MCF 10A (cell line): ENCODE data around the gene NUDT5. TPM values are rescaled to one million over a fixed set of nuclear protein-coding genes. Genes with fewer than 3 reads are reported as not detected.

ENCODE experiments used
- BruUV-seq: library from RNA; stranded (reverse); fragments of 400-500 nt; replicated peaks from 2 replicates; lab custom pipeline; 2021; lab: Mats Ljungman, UMichigan
- CTCF ChIA-PET: fragments of 300-600 bp; sonication (Branson Sonifier 250); formaldehyde crosslinking; extraction: SDS; loops from one replicate; lab custom pipeline; 2021; ENCODE audit warnings: antibody characterized with exemption, inconsistent platforms; lab: Yijun Ruan, JAX
- POLR2A ChIA-PET: fragments of 300-600, 350-650 bp; sonication (Branson Sonifier 250); formaldehyde crosslinking; extraction: SDS; loops from one replicate; lab custom pipeline; 2020; ENCODE audit warnings: antibody characterized with exemption, inconsistent platforms; lab: Yijun Ruan, JAX
- DNase-seq: peaks from one replicate; pipeline ENCODE4 v3.0.0-alpha.2; 2018; ENCODE audit not compliant: unreplicated experiment
- H3K27ac Mint-ChIP-seq: one replicate; pipeline ENCODE4 v1.8.0; 2022; ENCODE audit warnings: mild to moderate bottlenecking, low read depth, mixed read lengths; ENCODE audit not compliant: unreplicated experiment
- H3K27me3 Mint-ChIP-seq: one replicate; pipeline ENCODE4 v1.8.0; 2022; ENCODE audit warnings: mixed read lengths; ENCODE audit not compliant: insufficient read depth, unreplicated experiment
- H3K36me3 Mint-ChIP-seq: one replicate; pipeline ENCODE4 v1.8.0; 2022; ENCODE audit warnings: mild to moderate bottlenecking, moderate library complexity, mixed read lengths; ENCODE audit not compliant: insufficient read depth, unreplicated experiment
- H3K4me1 Mint-ChIP-seq: one replicate; pipeline ENCODE4 v1.8.0; 2022; ENCODE audit warnings: mixed read lengths; ENCODE audit not compliant: insufficient read depth, unreplicated experiment
- H3K4me3 Mint-ChIP-seq: one replicate; pipeline ENCODE4 v1.8.0; 2022; ENCODE audit warnings: mild to moderate bottlenecking, moderate library complexity, mixed read lengths; ENCODE audit not compliant: unreplicated experiment
- H3K9me3 Mint-ChIP-seq: one replicate; pipeline ENCODE4 v1.8.0; 2022; ENCODE audit warnings: mixed read lengths; ENCODE audit not compliant: unreplicated experiment
- intact Hi-C: fragments of 100-400 bp; cut with micrococcal nuclease; formaldehyde crosslinking; loops from 2 replicates; pipeline ENCODE4 v1.14.1; 2022
- total RNA-seq: library from RNA; stranded (reverse); gene quantifications from 2 replicates; pipeline ENCODE4 v1.2.3, GENCODE V29; 2022
- TF ChIP-seq, protein P1 (sequence below): fragments of 200-600 bp; IDR thresholded peaks from one replicate; pipeline ENCODE4 v1.8.0; 2022; ENCODE audit warnings: antibody characterized with exemption, mild to moderate bottlenecking; ENCODE audit not compliant: unreplicated experiment

NUDT5 gene
- total RNA-seq, 1 experiment from 2014 or later, result 84.2 TPM

DNA sequence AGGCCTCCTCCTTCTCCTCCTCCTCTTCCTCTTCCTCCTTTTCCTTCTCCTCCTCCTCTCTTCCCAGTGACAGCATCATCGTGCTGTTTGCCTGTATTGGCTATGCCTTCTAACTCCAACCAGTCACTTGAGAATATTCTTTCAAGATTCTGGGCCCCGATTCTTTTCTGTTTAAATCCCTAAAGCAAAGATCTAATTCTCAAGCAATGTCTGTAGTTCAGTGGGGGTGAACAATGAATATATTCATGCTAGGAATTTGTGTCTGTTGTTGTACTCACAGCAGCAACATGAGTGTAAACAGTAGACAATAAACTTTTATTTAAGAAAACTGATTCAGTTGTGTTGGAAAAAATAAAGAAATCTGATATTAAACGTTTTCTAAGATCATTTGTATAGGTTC lies 30.7 kb downstream of the NUDT5 start:
- no TSS peak for BruUV-seq
- Mint-ChIP-seq H3K27ac (no peak overlapping the region), H3K4me3 (no peak overlapping the region), H3K36me3 (peaks cover 66% of the 10 kb centered on the region), H3K4me1 (no peaks in the 10 kb centered on the region), H3K27me3 (no peaks in the 10 kb centered on the region), H3K9me3 (no peaks in the 10 kb centered on the region)
- DNase-seq, result no peak
- TF ChIP-seq, protein P1, sequence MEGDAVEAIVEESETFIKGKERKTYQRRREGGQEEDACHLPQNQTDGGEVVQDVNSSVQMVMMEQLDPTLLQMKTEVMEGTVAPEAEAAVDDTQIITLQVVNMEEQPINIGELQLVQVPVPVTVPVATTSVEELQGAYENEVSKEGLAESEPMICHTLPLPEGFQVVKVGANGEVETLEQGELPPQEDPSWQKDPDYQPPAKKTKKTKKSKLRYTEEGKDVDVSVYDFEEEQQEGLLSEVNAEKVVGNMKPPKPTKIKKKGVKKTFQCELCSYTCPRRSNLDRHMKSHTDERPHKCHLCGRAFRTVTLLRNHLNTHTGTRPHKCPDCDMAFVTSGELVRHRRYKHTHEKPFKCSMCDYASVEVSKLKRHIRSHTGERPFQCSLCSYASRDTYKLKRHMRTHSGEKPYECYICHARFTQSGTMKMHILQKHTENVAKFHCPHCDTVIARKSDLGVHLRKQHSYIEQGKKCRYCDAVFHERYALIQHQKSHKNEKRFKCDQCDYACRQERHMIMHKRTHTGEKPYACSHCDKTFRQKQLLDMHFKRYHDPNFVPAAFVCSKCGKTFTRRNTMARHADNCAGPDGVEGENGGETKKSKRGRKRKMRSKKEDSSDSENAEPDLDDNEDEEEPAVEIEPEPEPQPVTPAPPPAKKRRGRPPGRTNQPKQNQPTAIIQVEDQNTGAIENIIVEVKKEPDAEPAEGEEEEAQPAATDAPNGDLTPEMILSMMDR, result no peak
- ChIA-PET POLR2A (no interaction called here), CTCF (interaction anchor here (0.6 kb wide), 1 partner anchor 195 kb away, joined by 3 read pairs; no protein-coding TSS in a partner anchor)
- intact Hi-C loops, result no loop called here

DNA sequence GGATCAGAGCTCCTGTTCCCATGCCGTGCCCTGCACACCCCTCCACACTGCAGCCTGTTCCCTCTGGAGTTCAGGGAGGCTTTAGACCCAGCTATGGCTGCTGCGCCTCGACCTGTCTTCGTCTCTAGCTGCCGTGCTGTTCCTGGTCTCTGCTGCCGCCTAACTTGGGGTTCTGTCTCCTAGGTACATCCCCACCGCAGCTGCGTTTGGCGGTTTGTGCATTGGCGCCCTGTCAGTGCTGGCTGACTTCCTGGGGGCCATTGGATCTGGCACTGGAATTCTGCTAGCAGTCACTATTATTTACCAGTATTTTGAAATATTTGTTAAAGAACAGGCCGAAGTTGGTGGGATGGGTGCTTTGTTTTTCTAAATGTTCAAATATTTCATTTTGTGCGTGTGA lies 31.6 kb downstream of the NUDT5 start:
- POLR2A ChIA-PET, result interaction anchor here (0.7 kb wide), 1 partner anchor 134 kb away, joined by 3 read pairs; no protein-coding TSS in a partner anchor
- no peak overlapping the region for H3K27ac Mint-ChIP-seq
- DNase-seq, result no peak
- no peak overlapping the region for H3K4me3 Mint-ChIP-seq
- H3K36me3 Mint-ChIP-seq, result peaks cover 61% of the 10 kb centered on the region
- TF ChIP-seq, protein P1, result no peak
- CTCF ChIA-PET, result interaction anchor here (0.6 to 0.7 kb wide), 2 partner anchors 32 to 81 kb away, joined by 3 to 4 read pairs; no protein-coding TSS in a partner anchor
- intact Hi-C loops, result no loop called here
- H3K27me3 Mint-ChIP-seq, result no peaks in the 10 kb centered on the region
- H3K4me1 Mint-ChIP-seq, result no peaks in the 10 kb centered on the region
- no TSS peak for BruUV-seq
- H3K9me3 Mint-ChIP-seq, result no peaks in the 10 kb centered on the region

- H3K4me3 Mint-ChIP-seq, result no peak overlapping the region
- no peak overlapping the region for H3K27ac Mint-ChIP-seq
- no peaks in the 10 kb centered on the region for H3K9me3 Mint-ChIP-seq
- BruUV-seq, result no TSS peak
- DNase-seq, result no peak
- H3K36me3 Mint-ChIP-seq, result peaks cover 68% of the 10 kb centered on the region
- intact Hi-C loops, result no loop called here
- CTCF ChIA-PET, result interaction anchor here (0.7 kb wide), 1 partner anchor 556 kb away, joined by 4 read pairs; no protein-coding TSS in a partner anchor
- TF ChIP-seq, protein P1, result no peak
- no peaks in the 10 kb centered on the region for H3K27me3 Mint-ChIP-seq
- POLR2A ChIA-PET, result interaction anchor here (0.7 to 1.3 kb wide), 2 partner anchors 10 to 35 kb away, joined by 4 to 5 read pairs; no protein-coding TSS in a partner anchor
- no peaks in the 10 kb centered on the region for H3K4me1 Mint-ChIP-seq
Observed at GRCh38 chr10:12162927-12163326, 32.8 kb downstream of the NUDT5 start.

DNA sequence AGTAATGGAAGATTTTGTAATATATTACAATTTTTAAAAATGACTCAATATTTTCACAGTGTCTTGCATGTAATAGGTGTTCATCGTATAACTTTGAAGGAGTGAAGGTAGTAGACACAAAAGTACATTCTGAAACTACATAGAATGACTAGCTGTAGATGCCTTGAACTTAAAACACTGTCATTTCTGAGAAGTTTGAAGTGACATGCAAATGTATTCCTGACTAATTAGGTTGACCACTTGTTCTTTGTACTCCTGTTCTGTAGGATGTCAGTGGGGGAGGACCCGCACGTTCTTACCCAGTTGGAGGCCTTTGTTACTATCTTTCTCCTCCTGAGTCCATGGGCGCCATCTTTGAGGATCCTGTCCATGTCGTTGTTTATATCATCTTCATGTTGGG lies 35.0 kb downstream of the NUDT5 start:
- H3K36me3 Mint-ChIP-seq, result peaks cover 71% of the 10 kb centered on the region
- no peaks in the 10 kb centered on the region for H3K4me1 Mint-ChIP-seq
- no TSS peak for BruUV-seq
- ChIA-PET POLR2A (no interaction called here), CTCF (no interaction called here)
- TF ChIP-seq, protein P1, result no peak
- H3K9me3 Mint-ChIP-seq, result no peaks in the 10 kb centered on the region
- no peak for DNase-seq
- intact Hi-C loops, result no loop called here
- no peaks in the 10 kb centered on the region for H3K27me3 Mint-ChIP-seq
- no peak overlapping the region for H3K4me3 Mint-ChIP-seq
- no peak overlapping the region for H3K27ac Mint-ChIP-seq
